AG10803 (cell line): ENCODE data around the gene PPP1R3A.
A peak's percentile ranks its signal among the peaks of the same experiment; 100 is the strongest.
"Not testable (repeated sequence)": the region's sequence is repeated elsewhere in the genome, so short reads cannot be mapped to it uniquely, and the experiment has no call there.

ENCODE experiments used
- DNase-seq: peaks from one replicate; pipeline ENCODE4 v3.0.0; 2010; ENCODE audit warnings: low read depth
- H3K4me3 ChIP-seq: 2 replicates; pipeline ENCODE4 v1.5.1; 2011; ENCODE audit warnings: mild to moderate bottlenecking, low read length, control low read depth
- TF ChIP-seq, protein P1 (sequence below): conservative IDR thresholded peaks from 2 replicates; pipeline ENCODE4 v1.5.1; 2011; ENCODE audit warnings: mild to moderate bottlenecking, low read length, control low read depth, inconsistent platforms

The PPP1R3A gene

DNA sequence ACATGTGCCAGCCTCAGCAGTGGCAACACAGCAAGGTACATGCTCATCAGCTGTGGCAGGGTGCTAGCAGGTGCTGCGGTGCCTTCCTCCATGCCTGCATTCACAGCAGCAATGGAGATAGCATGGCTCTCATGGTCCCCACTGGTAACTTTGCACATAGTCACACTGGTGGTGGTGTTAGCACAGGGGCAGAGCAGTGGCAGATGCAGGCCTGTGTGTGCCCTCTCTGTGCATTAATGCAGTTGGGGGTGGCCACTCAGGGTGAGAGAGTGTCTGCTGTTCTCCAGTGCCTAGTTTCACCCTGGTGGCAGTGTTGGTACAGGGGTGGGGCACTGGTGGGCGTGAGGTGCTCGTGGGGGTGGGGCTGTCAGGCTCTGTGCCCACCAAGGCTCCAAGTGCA, 17.7 kb upstream of the PPP1R3A start:
- TF ChIP-seq, protein P1, sequence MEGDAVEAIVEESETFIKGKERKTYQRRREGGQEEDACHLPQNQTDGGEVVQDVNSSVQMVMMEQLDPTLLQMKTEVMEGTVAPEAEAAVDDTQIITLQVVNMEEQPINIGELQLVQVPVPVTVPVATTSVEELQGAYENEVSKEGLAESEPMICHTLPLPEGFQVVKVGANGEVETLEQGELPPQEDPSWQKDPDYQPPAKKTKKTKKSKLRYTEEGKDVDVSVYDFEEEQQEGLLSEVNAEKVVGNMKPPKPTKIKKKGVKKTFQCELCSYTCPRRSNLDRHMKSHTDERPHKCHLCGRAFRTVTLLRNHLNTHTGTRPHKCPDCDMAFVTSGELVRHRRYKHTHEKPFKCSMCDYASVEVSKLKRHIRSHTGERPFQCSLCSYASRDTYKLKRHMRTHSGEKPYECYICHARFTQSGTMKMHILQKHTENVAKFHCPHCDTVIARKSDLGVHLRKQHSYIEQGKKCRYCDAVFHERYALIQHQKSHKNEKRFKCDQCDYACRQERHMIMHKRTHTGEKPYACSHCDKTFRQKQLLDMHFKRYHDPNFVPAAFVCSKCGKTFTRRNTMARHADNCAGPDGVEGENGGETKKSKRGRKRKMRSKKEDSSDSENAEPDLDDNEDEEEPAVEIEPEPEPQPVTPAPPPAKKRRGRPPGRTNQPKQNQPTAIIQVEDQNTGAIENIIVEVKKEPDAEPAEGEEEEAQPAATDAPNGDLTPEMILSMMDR, result no peak
- H3K4me3 ChIP-seq, result no peak overlapping the region
- no peak for DNase-seq

DNA sequence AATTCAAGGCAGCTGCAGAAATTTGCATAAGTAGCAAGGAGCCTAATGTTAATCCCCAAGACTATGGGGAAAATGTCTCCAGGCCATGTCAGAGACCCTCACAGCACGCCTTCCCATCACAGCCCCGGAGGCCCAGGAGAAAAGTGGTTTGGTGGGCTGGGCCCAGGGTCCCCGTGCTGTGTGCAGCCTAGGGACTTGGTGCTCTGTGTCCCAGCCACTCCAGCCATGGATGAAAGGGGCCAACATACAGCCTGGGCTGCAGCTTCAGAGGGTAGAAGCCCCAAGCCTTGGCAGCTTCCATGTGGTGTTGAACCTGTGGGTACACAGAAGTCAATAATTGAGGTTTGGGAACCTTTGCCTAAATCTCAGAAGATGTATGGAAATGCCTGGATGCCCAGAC, 10.6 kb upstream of the PPP1R3A start:
- not testable (repeated sequence) for H3K4me3 ChIP-seq, DNase-seq

DNA sequence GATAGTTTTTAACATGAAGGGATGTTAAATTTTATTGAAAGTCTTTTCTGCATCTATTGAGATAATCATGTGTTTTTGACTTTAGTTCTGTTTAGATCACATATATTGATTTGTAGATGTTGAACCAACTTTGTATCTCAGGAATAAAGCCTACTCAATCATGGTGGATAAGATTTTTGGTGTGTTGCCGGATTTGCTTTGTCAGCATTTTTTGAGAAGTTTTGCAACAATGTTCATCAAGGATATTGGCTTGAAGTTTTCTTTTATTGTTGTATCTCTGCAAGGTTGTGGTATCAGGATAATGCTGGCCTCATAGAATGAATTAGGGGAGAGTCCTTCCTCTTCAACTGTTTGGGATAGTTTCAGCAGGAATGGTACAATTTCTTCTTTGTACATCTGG, 9.3 kb upstream of the PPP1R3A start:
- no peak for DNase-seq
- H3K4me3 ChIP-seq, result no peak overlapping the region
- TF ChIP-seq, protein P1, result no peak

DNA sequence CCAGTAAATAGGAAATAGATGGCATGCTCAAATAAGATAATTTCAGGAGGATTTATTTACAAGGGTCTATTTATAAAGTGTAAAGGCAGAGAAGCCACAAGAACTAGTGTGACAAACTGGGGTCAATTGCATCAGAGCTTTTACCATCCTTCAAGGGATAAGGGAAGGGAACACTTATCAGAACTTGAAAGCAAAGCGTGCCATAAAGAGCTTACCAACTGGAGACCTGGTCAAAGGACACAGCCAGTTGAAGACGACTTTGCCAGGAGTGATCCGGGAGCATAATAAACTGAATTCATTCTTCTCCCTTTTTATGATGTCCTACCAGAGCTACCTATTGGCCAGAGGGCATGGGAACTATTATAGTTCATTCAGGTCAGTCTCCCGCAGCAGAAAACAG, 3.2 kb upstream of the PPP1R3A start:
- H3K4me3 ChIP-seq, result no peak overlapping the region
- TF ChIP-seq, protein P1, result no peak
- no peak for DNase-seq

DNA sequence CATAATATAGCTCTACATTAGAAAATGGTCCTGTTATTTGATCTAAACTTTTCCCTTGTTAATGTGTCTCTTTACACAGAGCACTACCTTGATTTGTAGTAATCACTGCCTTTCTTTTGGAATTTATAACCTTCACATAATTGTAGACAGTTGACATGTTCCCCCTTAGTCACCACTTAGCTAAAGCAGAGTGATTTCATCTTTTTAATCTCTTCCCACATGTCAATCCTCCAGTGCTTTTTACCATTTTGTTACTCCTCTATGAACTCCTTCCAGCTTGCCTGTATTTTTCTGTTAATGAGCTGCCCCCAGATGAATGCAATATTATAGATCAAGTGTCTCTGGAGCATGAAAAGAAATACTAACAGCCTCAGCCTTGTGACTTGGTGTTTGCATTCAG, 2.6 kb upstream of the PPP1R3A start:
- no peak for DNase-seq
- TF ChIP-seq, protein P1, result no peak
- H3K4me3 ChIP-seq, result no peak overlapping the region

DNA sequence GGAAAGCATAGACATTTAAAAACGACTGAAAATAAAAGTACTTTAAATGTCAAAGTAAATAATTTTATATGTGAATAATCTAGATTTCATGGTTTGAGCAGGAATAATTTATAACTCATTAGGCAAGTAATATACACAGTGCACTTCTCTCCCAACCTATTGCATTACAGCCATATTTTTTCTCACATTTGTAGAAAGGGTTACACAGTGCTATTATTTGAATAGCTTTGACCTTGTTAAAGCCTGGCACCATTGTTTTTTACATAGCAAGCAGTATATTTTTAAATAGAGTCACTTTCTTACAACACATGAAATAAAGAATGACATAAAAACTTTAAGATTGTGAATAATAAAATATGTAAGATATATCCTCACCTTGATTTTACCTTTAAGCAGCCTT, 969 bp downstream of the PPP1R3A start:
- TF ChIP-seq, protein P1, result no peak
- no peak for DNase-seq
- H3K4me3 ChIP-seq, result no peak overlapping the region

DNA sequence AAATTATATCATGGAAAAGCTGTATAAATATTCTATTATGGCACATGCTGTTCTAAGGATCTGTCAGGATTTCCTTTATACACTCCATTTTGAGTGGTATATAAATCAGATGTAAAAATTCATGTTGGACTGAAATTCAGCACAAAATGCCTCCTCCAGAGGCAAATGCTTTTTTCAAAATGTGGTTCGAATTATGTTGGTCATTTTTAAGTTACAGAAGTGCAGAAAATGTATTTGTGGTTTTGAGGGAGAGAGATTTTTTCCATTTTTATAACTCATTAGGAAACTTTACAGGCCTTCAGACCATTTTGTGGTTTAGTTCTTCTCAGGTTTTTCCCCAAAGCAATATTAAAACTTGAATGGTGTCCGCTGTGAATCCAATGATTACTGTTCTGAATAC, 2.9 kb downstream of the PPP1R3A start:
- TF ChIP-seq, protein P1, result no peak
- peak; percentile 0 for DNase-seq
- H3K4me3 ChIP-seq, result no peak overlapping the region

DNA sequence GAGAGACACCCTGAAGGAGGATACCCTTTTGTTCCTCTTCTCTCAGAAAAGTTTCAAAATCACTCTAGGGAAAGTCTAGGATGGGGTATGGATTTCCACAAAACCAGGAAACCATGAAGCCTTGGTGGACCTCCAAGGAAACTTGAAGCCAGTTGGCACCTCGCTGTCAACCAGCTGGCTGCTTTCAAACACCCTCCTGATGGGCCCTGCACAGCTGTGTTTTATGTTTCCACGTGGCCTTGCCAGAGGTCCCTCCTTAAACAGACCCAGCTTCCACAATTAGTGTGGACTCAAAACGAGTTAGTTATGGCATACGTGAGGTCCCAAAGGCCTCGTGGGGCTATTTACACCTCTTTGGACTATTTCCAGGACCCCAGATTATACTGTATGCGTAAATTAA, 5.9 kb downstream of the PPP1R3A start:
- no peak overlapping the region for H3K4me3 ChIP-seq
- TF ChIP-seq, protein P1, result no peak
- DNase-seq, result no peak
